ENCODE data around the gene LGR5. TPM values are rescaled to one million over a fixed set of nuclear protein-coding genes. Genes with fewer than 3 reads are reported as not detected.

The LGR5 gene
- total RNA-seq, 1 experiment from 2014 or later, result 4.5 TPM

- Histone ChIP-seq H3K27ac (ENCODE audit: low read depth, low read length, poor library complexity, severe bottlenecking) (no peak overlapping the region), H3K36me3 (ENCODE audit: insufficient read depth, low read length, poor library complexity, severe bottlenecking) (no peaks in the 10 kb centered on the region), H3K9me3 (ENCODE audit: low read depth, low read length, poor library complexity, severe bottlenecking) (peaks cover 4% of the 10 kb centered on the region), H3K4me3 (ENCODE audit: low read depth, low read length, poor library complexity, severe bottlenecking) (no peak overlapping the region), H3K27me3 (replicated peaks; ENCODE audit: insufficient read depth, low read depth, low read length, poor library complexity) (no peaks in the 10 kb centered on the region), H3K4me1 (ENCODE audit: insufficient read depth, low read length, poor library complexity, severe bottlenecking) (peaks cover 22% of the 10 kb centered on the region)
- ChIA-PET POLR2A (ENCODE audit: low non-redundant PET) (no interaction called here), CTCF (interaction anchor here (0.7 kb wide), 1 partner anchor 278 kb away, joined by 3 read pairs; no protein-coding TSS in a partner anchor)
- no TSS peak for BruUV-seq (replicated peaks)
- intact Hi-C loops (cut with micrococcal nuclease; ENCODE audit: unreplicated experiment), result no loop called here
- TF ChIP-seq, protein P1, sequence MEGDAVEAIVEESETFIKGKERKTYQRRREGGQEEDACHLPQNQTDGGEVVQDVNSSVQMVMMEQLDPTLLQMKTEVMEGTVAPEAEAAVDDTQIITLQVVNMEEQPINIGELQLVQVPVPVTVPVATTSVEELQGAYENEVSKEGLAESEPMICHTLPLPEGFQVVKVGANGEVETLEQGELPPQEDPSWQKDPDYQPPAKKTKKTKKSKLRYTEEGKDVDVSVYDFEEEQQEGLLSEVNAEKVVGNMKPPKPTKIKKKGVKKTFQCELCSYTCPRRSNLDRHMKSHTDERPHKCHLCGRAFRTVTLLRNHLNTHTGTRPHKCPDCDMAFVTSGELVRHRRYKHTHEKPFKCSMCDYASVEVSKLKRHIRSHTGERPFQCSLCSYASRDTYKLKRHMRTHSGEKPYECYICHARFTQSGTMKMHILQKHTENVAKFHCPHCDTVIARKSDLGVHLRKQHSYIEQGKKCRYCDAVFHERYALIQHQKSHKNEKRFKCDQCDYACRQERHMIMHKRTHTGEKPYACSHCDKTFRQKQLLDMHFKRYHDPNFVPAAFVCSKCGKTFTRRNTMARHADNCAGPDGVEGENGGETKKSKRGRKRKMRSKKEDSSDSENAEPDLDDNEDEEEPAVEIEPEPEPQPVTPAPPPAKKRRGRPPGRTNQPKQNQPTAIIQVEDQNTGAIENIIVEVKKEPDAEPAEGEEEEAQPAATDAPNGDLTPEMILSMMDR (conservative IDR thresholded peaks at IDR 0.05; ENCODE audit: low read depth, low read length), result no peak
- no peak for TF ChIP-seq EZH2 (IDR thresholded peaks at IDR 0.05; ENCODE audit: borderline replicate concordance, low read depth, low read length, poor library complexity, severe bottlenecking)
- no peak for DNase-seq (ENCODE audit: low spot score)
Measured at GRCh38 chr12:71492604-71493003, 53.0 kb downstream of the LGR5 start.

GRCh38 chr12:71499834-71500233, 60.2 kb downstream of the LGR5 start:
- peaks cover 23% of the 10 kb centered on the region for H3K4me1 ChIP-seq (ENCODE audit: insufficient read depth, low read length, poor library complexity, severe bottlenecking)
- ChIA-PET POLR2A (ENCODE audit: low non-redundant PET) (no interaction called here), CTCF (no interaction called here)
- BruUV-seq (replicated peaks), result no TSS peak
- no peak overlapping the region for H3K4me3 ChIP-seq (ENCODE audit: low read depth, low read length, poor library complexity, severe bottlenecking)
- no peaks in the 10 kb centered on the region for H3K36me3 ChIP-seq (ENCODE audit: insufficient read depth, low read length, poor library complexity, severe bottlenecking)
- TF ChIP-seq, protein P1 (conservative IDR thresholded peaks at IDR 0.05; ENCODE audit: low read depth, low read length), result no peak
- TF ChIP-seq EZH2 (IDR thresholded peaks at IDR 0.05; ENCODE audit: borderline replicate concordance, low read depth, low read length, poor library complexity, severe bottlenecking), result no peak
- no peaks in the 10 kb centered on the region for H3K27me3 ChIP-seq (replicated peaks; ENCODE audit: insufficient read depth, low read depth, low read length, poor library complexity)
- H3K27ac ChIP-seq (ENCODE audit: low read depth, low read length, poor library complexity, severe bottlenecking), result no peak overlapping the region
- no peak for DNase-seq (ENCODE audit: low spot score)
- intact Hi-C loops (cut with micrococcal nuclease; ENCODE audit: unreplicated experiment), result no loop called here
- no peaks in the 10 kb centered on the region for H3K9me3 ChIP-seq (ENCODE audit: low read depth, low read length, poor library complexity, severe bottlenecking)

DNA sequence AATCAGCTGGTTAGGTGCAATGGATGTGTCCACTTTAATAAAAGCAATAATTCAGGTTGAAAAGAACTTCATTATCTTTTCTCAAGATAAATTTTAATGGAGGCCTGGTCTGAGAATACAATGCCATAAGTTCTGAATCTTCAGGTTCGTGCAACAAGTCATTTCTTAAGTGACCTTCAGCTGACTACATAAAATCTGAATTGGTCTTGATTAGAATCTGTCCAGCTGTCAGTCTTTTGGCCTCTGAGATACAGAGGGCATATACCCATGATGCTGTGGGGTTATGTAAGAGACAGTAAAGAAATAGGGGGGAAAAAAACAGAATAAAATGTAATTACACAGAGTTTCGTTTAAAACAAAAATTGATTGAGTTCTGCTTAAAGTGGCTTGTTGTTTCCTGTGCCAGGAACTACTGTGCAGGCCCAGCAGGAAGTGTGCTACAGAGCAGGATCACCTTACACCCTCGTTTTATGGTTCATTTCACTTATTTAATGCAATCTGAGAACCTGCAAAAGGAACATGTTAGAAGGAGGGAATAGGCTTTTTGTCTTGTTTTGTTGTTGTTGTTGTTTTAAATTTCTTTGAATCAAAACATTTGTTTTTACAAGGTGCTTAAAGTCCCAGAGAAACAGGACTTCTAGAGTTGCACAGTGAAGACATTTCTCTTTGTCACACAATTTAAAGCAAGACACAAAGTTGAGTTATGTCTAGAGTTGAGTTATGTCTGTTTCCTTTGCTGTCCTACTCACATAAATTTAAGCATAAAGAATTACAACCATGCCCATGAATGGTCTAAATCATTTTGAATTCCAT, 64.2 kb downstream of the LGR5 start:
- peak overlapping the region; percentile 67 for H3K27ac ChIP-seq (ENCODE audit: low read depth, low read length, poor library complexity, severe bottlenecking)
- H3K4me3 ChIP-seq (ENCODE audit: low read depth, low read length, poor library complexity, severe bottlenecking), result peak overlapping the region; percentile 10
- POLR2A ChIA-PET (ENCODE audit: low non-redundant PET), result no interaction called here
- H3K36me3 ChIP-seq (ENCODE audit: insufficient read depth, low read length, poor library complexity, severe bottlenecking), result no peaks in the 10 kb centered on the region
- DNase-seq (ENCODE audit: low spot score), result peak; percentile 85
- CTCF ChIA-PET, result no interaction called here
- H3K9me3 ChIP-seq (ENCODE audit: low read depth, low read length, poor library complexity, severe bottlenecking), result no peaks in the 10 kb centered on the region
- H3K4me1 ChIP-seq (ENCODE audit: insufficient read depth, low read length, poor library complexity, severe bottlenecking), result peaks cover 43% of the 10 kb centered on the region
- TF ChIP-seq, protein P1 (conservative IDR thresholded peaks at IDR 0.05; ENCODE audit: low read depth, low read length), result no peak
- TF ChIP-seq EZH2 (IDR thresholded peaks at IDR 0.05; ENCODE audit: borderline replicate concordance, low read depth, low read length, poor library complexity, severe bottlenecking), result no peak
- no peaks in the 10 kb centered on the region for H3K27me3 ChIP-seq (replicated peaks; ENCODE audit: insufficient read depth, low read depth, low read length, poor library complexity)
- intact Hi-C loops (cut with micrococcal nuclease; ENCODE audit: unreplicated experiment), result no loop called here
- no TSS peak for BruUV-seq (replicated peaks)

Measured in A673 (cell line).